ENCODE measurements around the gene SMIM10L2A.

DNA sequence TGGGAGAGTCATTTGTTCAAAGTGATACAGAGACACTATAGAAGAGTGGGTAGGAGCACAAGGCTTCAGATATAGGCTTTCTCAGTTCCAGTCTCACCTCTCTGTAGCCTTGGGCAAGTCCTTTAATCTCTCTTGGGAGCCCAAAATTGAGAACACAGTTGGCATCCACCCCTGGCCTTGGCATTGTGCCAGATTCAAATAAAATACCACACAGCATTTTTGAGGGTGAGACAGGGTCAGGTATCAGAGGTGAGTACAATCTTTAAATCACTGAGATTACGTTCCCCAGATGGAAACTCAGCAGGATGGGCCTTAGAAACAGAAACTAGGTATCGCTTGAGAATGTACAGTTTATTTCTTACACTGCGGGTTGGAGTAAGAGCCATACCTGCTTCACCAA is 25.2 kb upstream of the SMIM10L2A start:
- TF ChIP-seq, protein P1, sequence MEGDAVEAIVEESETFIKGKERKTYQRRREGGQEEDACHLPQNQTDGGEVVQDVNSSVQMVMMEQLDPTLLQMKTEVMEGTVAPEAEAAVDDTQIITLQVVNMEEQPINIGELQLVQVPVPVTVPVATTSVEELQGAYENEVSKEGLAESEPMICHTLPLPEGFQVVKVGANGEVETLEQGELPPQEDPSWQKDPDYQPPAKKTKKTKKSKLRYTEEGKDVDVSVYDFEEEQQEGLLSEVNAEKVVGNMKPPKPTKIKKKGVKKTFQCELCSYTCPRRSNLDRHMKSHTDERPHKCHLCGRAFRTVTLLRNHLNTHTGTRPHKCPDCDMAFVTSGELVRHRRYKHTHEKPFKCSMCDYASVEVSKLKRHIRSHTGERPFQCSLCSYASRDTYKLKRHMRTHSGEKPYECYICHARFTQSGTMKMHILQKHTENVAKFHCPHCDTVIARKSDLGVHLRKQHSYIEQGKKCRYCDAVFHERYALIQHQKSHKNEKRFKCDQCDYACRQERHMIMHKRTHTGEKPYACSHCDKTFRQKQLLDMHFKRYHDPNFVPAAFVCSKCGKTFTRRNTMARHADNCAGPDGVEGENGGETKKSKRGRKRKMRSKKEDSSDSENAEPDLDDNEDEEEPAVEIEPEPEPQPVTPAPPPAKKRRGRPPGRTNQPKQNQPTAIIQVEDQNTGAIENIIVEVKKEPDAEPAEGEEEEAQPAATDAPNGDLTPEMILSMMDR (conservative IDR thresholded peaks at IDR 0.05 in 1 of 2, IDR thresholded peaks at IDR 0.05 in 1 of 2; ENCODE audit: extremely low read depth in 1 of 2, insufficient read depth in 1 of 2, low read depth in 1 of 2, low read length in 2 of 2) = no peak
- TF ChIP-seq EZH2 (IDR thresholded peaks at IDR 0.05; ENCODE audit: borderline replicate concordance, low read length) = no peak
